Duodenal mucosa (tissue), 2 donors: ENCODE results near the gene DENND5B.
"Not testable (repeated sequence)": the region's sequence is repeated elsewhere in the genome, so short reads cannot be mapped to it uniquely, and the experiment has no call there.

ENCODE experiments used
- H3K27ac ChIP-seq: one replicate; pipeline ENCODE4 v1.7.0; 2013; ENCODE audit warnings: low read depth, low read length
- H3K27me3 ChIP-seq, 2 donors: one replicate each; pipeline ENCODE4 v1.7.0; 2013; ENCODE audit warnings: low read length in 2 of 2, control low read depth in 1 of 2; ENCODE audit not compliant: insufficient read depth in 2 of 2, control insufficient read depth in 1 of 2
- H3K36me3 ChIP-seq, 2 donors: one replicate each; pipeline ENCODE4 v1.7.0; 2013; ENCODE audit warnings: low read length in 2 of 2, control low read depth in 1 of 2; ENCODE audit not compliant: insufficient read depth in 2 of 2, control insufficient read depth in 1 of 2
- H3K4me1 ChIP-seq, 2 donors: one replicate each; pipeline ENCODE4 v1.7.0; 2013; ENCODE audit warnings: low read length in 2 of 2, control low read depth in 1 of 2; ENCODE audit not compliant: insufficient read depth in 2 of 2, control insufficient read depth in 1 of 2
- H3K4me3 ChIP-seq, 2 donors: one replicate each; pipeline ENCODE4 v1.7.0; 2013; ENCODE audit warnings: low read length in 2 of 2, low read depth in 1 of 2
- H3K9ac ChIP-seq, 2 donors: one replicate each; pipeline ENCODE4 v1.7.0; 2013; ENCODE audit warnings: low read length in 2 of 2, low read depth in 1 of 2
- H3K9me3 ChIP-seq, 2 donors: one replicate each; pipeline ENCODE4 v1.7.0; 2013; ENCODE audit warnings: low read length in 2 of 2, control low read depth in 1 of 2; ENCODE audit not compliant: control insufficient read depth in 1 of 2

DENND5B gene

GRCh38 chr12:31405021-31405420, 185.9 kb downstream of the DENND5B start:
- no peaks in the 10 kb centered on the region for H3K4me1 ChIP-seq
- H3K9me3 ChIP-seq: no peaks in the 10 kb centered on the region
- no peak overlapping the region for H3K9ac ChIP-seq
- no peaks in the 10 kb centered on the region for H3K27me3 ChIP-seq
- no peak overlapping the region for H3K27ac ChIP-seq
- H3K4me3 ChIP-seq: no peak overlapping the region
- H3K36me3 ChIP-seq: peaks cover 11 to 16% of the 10 kb centered on the region in 2 donors

DNA sequence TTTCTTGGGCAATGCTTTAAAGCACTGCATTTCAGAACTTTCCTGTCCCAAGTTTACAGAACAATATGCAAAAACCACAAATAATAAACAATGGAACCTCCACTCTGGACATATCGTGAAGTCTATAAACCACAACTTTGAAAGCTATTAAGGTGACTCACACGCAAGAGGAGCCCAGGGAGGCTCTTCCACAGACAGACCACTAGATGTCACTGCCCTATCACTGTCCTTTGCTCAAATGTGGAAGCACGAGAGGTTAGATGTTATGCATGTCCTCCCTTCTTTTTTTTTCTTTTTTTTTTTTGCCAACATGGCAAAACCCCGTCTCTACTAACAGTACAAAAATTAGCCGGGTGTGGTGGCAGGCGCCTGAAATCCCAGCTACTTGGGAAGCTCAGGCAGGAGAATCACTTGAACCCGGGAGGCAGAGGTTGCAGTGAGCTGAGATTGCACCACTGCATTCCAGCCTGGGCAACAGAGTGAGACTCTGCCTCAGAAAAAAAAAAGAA, 187.8 kb downstream of the DENND5B start:
- H3K36me3 ChIP-seq: peaks cover 6 to 17% of the 10 kb centered on the region in 2 donors
- not testable (repeated sequence) for H3K27ac ChIP-seq, H3K4me3 ChIP-seq, H3K27me3 ChIP-seq, H3K4me1 ChIP-seq, H3K9ac ChIP-seq, H3K9me3 ChIP-seq

- Histone ChIP-seq H3K4me3 (no peak overlapping the region), H3K27me3 (no peaks in the 10 kb centered on the region), H3K9ac (no peak overlapping the region), H3K9me3 (no peaks in the 10 kb centered on the region), H3K4me1 (no peaks in the 10 kb centered on the region), H3K27ac (no peak overlapping the region), H3K36me3 (peaks cover 3 to 32% of the 10 kb centered on the region in 2 donors)
Observed at GRCh38 chr12:31393004-31393550, 197.9 kb downstream of the DENND5B start.

DNA sequence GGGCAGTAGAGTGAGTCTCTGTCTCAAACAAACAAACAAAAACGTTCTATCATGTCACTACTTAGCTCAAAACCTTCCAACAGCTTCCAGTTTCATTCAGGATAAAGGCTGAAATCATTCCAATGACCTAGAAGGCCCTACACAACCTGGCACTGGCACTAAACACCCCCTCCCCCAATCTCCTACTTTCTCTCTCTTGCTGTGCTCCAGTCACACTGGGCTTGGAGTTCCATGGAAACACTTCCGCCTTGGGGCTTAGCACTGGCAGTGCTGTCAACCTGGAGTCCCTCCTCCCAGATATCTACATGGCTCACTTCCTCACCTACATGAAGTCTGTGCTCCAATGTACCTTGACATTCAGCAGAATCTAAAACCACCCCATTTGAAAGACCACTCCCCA, 199.9 kb downstream of the DENND5B start:
- Histone ChIP-seq H3K9ac (no peak overlapping the region), H3K9me3 (no peaks in the 10 kb centered on the region), H3K36me3 (peaks cover 10 to 31% of the 10 kb centered on the region in 2 donors), H3K27me3 (no peaks in the 10 kb centered on the region), H3K4me3 (no peak overlapping the region), H3K4me1 (no peaks in the 10 kb centered on the region), H3K27ac (no peak overlapping the region)

DNA sequence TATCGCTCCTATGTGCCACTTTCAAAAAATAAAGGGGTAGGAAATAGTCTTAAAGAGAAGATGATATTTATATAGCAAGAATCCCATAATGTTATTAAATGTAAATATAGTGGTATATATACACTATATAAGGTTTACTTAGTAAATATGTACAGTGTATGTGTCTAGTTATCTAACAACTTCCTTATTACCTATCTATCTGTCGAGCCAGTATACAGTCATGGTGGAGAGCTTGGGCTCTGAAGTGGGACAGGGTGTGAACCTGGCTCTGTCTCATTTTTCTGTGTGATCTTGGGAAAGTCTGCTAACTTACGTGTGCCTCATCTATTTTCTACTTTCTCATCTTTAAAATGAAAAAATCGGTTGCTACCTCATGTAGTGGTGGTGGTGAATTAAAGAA, 202.2 kb downstream of the DENND5B start:
- Histone ChIP-seq H3K27me3 (no peaks in the 10 kb centered on the region), H3K9ac (no peak overlapping the region), H3K4me3 (no peak overlapping the region), H3K4me1 (no peaks in the 10 kb centered on the region), H3K9me3 (no peaks in the 10 kb centered on the region), H3K27ac (no peak overlapping the region), H3K36me3 (peaks cover 10 to 30% of the 10 kb centered on the region in 2 donors)

- peaks cover 10 to 30% of the 10 kb centered on the region in 2 donors for H3K36me3 ChIP-seq
- no peak overlapping the region for H3K4me3 ChIP-seq
- no peaks in the 10 kb centered on the region for H3K9me3 ChIP-seq
- no peaks in the 10 kb centered on the region for H3K4me1 ChIP-seq
- H3K9ac ChIP-seq: no peak overlapping the region
- H3K27me3 ChIP-seq: no peaks in the 10 kb centered on the region
- H3K27ac ChIP-seq: no peak overlapping the region
Observed at GRCh38 chr12:31387466-31387865, 203.5 kb downstream of the DENND5B start.

GRCh38 chr12:31387011-31387410, 203.9 kb downstream of the DENND5B start:
- no peak overlapping the region for H3K9ac ChIP-seq
- H3K4me1 ChIP-seq: no peaks in the 10 kb centered on the region
- H3K4me3 ChIP-seq: no peak overlapping the region
- H3K36me3 ChIP-seq: peaks cover 10 to 28% of the 10 kb centered on the region in 2 donors
- no peak overlapping the region for H3K27ac ChIP-seq
- H3K27me3 ChIP-seq: no peaks in the 10 kb centered on the region
- H3K9me3 ChIP-seq: no peaks in the 10 kb centered on the region

DNA sequence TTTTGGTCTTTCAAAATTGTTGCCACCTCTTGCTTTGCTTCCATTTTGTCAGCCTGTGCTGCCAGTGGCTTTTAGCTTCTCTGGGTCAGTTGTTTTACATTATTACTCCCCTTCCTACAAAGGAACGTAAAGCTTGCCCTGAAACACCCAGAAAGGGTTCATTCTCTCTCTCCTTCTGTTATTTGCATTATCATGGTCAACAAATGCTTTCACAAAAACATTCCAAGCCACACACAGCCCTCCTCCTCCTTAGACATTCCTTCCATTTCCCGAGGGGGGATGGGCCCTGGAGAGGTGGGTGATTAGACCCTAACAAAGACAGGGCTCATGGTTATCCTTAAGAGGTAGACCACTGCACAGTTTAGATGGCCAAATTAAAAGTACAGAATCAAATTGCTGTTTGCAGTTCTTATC, 204.6 kb downstream of the DENND5B start:
- no peaks in the 10 kb centered on the region for H3K9me3 ChIP-seq
- peaks cover 10 to 27% of the 10 kb centered on the region in 2 donors for H3K36me3 ChIP-seq
- H3K27me3 ChIP-seq: no peaks in the 10 kb centered on the region
- H3K27ac ChIP-seq: no peak overlapping the region
- H3K4me1 ChIP-seq: no peaks in the 10 kb centered on the region
- H3K4me3 ChIP-seq: no peak overlapping the region
- no peak overlapping the region for H3K9ac ChIP-seq

DNA sequence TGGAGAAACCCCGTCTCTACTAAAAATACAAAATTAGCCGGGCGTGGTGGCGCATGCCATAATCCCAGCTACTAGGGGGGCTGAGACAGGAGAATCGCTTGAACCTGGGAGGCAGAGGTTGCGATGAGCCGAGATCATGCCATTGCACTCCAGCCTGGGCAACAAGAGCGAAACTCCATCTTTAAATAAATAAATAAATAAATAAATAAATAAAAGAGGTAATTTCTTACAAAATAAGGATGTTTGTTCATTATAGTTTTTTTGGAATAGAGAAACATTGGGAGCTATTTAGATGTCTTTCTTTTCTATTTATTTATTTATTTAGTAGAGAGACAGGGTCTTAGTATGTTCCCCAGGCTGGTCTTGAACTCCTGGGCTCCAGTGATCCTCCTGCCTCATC, 213.7 kb downstream of the DENND5B start:
- not testable (repeated sequence) for H3K9ac ChIP-seq, H3K27ac ChIP-seq, H3K9me3 ChIP-seq, H3K4me3 ChIP-seq, H3K36me3 ChIP-seq, H3K4me1 ChIP-seq, H3K27me3 ChIP-seq

- H3K27me3 ChIP-seq, H3K27ac ChIP-seq, H3K36me3 ChIP-seq, H3K9me3 ChIP-seq, H3K4me1 ChIP-seq, H3K9ac ChIP-seq, H3K4me3 ChIP-seq: not testable (repeated sequence)
Observed at GRCh38 chr12:31375422-31375821, 215.5 kb downstream of the DENND5B start.

DNA sequence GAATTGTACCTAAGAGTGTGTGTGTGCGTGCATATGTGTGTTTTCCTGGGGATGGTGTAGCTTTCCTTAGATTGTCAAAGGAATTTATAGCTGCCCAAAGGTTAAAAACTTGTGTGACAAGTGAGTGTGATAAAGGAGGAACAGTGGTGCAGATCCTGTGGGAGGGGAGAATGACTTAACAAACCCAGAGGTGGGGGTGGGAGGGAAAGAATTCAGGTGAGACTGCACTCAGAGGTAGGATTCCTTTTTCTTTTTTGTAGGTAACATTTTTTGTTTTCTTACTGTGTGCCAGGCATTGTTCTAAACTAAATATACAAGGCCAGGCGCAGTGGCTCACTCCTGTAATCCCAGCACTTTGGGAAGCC, 219.7 kb downstream of the DENND5B start:
- no peak overlapping the region for H3K27ac ChIP-seq
- H3K4me3 ChIP-seq: peak overlapping the region in 1 of 2 donors; percentile 67
- no peaks in the 10 kb centered on the region for H3K27me3 ChIP-seq
- H3K9me3 ChIP-seq: no peaks in the 10 kb centered on the region
- peaks cover 19 to 26% of the 10 kb centered on the region in 2 donors for H3K4me1 ChIP-seq
- no peak overlapping the region for H3K9ac ChIP-seq
- no peaks in the 10 kb centered on the region for H3K36me3 ChIP-seq
